ENCODE results near the gene AKR1A1.
"Not testable (repeated sequence)": the region's sequence is repeated elsewhere in the genome, so short reads cannot be mapped to it uniquely, and the experiment has no call there.

The AKR1A1 gene

GRCh38 chr1:45523975-45524374 lies 26.7 kb upstream of the AKR1A1 start:
- not testable (repeated sequence) for DNase-seq

DNA sequence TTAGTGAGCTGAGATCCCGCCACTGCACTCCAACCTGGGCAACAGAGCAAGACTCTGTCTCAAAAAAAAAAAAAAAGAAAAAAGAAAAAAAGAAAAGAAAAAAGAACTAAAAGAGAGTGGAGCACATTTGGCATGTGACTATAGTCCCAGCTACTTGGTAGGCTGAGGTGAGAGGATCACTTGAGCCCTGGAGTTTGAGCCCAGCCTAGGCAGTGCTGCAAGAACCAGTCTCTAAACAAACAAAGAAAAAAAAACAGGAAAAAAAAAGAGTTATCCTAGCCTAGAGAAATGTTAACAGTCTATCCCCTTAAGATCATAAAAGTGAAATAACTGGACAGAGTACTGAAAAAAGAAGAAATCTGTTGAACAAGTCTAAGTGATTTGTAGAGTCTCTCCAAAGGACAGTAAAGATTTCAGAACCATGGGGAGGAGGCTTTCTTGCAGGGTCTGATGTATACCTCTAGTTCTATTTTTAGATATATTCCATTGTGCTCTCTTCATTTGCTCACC lies 24.4 kb upstream of the AKR1A1 start:
- no peak for DNase-seq

GRCh38 chr1:45530632-45531135 lies 19.9 kb upstream of the AKR1A1 start:
- no peak for DNase-seq

DNA sequence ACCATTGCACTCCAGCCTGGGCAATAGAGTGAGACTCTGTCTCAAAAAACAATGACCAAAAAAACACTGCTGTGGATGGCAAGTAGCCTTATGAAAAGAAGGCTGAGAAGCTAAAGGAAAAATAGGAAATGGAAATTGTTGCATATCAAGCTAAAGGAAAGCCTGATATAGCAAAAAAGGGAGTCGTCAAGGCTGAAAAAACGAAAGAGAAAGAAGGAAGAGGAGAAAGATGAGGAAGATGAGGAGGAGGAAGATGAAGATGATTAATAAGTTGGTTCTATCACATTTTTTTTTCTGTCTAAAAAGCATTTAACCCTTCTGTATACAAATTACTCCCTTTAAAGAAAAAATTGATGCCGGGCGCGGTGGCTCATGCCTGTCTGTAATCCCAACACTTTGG lies 18.8 kb upstream of the AKR1A1 start:
- DNase-seq: no peak

DNA sequence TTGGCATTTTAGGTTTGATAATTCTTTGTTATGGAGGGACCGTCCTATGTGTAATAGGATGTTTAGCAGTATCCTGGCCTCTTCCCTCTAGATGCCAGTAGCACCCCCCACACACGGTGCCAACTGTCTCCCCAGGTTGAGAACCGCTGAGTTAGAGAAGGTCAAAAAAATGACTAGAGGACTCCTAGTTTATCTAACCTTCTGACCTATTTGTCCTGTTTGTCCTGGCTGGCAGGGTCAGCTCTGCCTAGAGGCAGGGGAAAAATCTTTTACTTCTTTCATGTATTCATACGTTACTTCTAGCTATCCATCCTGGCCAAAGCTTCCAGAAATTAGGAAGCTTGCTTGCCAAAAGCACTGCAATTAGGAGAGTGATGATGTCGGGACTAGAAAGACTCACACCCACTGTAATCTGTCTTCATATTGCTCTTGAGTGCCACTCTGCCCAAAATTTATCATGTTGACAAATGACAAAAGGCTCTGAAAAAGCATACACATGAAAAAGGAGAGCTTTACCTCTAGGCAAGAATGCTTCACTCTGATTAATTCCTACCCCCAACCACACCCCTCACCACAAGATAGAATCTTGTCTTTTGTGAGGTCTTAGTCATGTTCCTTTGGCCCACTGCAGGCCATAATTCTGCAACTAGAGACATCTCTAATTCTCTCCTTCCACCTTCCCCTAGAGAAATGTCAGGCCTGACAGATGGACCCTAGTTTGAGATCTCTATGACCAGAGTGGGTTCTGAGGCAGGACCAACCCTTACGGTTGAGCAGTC lies 14.4 kb upstream of the AKR1A1 start:
- DNase-seq: no peak

- no peak for DNase-seq
Measured at GRCh38 chr1:45536886-45537285, 13.7 kb upstream of the AKR1A1 start.

DNA sequence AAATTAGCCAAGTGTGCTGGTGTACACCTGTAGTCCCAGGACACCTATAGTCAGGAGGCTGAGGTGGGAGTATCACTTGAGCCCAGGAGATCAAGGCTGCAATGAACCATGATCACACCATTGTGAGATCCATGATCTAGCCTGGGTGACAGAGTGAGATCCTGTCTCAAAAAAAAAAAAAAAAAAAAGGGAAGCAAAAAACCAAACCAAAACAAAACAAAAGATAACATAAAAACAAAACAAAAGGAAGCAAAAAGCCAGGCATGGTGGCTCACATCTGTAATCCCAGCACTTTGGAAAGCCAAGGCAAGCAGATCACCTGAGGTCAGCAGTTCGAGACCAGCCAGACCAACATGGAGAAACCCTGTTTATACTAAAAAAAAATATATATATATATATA lies 9.4 kb upstream of the AKR1A1 start:
- no peak for DNase-seq

DNA sequence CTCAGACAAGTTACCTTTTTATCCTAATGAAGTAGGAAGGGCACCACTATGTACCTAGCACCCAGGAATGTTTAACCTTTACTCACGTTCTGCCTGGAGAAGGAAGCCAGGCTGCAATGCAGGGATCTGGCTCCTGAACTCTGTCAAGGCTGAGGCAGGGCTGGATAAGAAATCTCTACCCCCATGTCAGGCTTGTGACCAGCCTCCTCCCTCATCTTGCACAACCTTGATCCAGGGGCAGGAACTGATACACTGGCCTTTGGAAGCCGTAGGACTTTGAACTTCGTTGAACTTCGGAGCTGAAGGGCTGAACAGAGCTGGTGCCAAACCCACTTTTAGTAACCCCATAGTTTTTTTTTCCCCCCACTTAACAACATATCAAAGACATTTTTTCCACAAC lies 8.0 kb upstream of the AKR1A1 start:
- no peak for DNase-seq

DNA sequence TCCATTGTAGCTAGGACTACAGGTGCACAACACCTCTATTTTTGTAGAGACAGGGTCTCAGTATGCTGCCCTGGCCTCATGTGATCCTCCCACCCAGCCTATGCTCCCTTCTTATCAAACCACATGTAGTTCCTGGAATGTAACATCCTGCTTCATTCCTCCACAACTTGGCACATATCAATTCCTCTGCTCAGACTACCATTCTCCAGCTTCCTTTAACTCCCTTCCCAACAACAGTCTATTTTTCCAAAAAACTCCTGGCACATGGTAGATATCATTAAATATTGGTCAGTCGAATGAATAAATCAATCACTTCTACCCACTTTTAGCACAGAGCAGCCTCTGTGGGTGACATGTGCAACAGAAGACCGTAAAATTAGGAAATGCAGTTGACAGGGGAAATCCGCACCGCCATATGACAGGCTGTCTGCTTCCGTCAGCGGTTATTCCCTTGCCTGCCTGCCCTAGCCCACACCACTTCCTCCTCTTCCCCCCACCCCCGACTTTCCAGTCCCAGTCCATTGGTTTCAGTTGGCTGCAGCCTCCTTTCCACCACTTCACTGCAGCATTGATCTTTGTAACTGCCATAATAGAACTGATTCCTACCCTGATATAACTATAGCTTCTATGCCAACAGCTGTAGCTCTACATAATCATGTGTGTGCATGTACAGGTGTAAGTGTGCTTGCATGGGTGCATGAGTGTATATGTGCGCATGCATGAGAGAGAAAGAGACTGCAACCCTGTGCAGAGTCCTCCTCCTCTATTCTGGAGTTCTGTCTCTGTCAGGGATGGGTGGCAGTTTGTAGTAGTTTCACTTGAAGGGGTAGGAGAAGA lies 6.8 kb upstream of the AKR1A1 start:
- no peak for DNase-seq

GRCh38 chr1:45544530-45544929 lies 6.1 kb upstream of the AKR1A1 start:
- no peak for DNase-seq

GRCh38 chr1:45545019-45545493 lies 5.6 kb upstream of the AKR1A1 start:
- DNase-seq: no peak

- no peak for DNase-seq
Measured at GRCh38 chr1:45545553-45546310, 4.9 kb upstream of the AKR1A1 start.

DNA sequence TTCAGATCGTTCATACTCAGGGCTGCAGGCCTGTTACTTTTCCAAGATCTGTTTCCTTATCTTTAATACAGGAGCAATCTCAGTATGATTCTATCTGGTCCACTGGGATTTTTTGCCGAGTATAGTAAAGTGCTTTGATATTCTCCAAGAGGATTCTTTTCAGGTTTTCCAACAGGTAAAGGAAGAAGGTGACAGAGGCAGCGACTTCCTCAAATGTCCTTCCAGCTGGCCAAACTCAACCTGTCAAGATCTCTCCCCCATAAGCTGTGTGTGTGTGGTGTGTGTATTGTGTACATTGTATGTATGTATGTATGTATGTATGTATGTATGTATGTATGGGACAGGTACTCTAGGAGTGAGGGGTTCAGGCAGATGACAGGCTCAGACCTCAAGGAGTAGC lies 1.1 kb downstream of the AKR1A1 start:
- DNase-seq: no peak

GRCh38 chr1:45552331-45552730 lies 1.7 kb downstream of the AKR1A1 start:
- no peak for DNase-seq

- no peak for DNase-seq
Measured at GRCh38 chr1:45554198-45554597, 3.6 kb downstream of the AKR1A1 start.

GRCh38 chr1:45557422-45557944 lies 6.9 kb downstream of the AKR1A1 start:
- DNase-seq: no peak

DNA sequence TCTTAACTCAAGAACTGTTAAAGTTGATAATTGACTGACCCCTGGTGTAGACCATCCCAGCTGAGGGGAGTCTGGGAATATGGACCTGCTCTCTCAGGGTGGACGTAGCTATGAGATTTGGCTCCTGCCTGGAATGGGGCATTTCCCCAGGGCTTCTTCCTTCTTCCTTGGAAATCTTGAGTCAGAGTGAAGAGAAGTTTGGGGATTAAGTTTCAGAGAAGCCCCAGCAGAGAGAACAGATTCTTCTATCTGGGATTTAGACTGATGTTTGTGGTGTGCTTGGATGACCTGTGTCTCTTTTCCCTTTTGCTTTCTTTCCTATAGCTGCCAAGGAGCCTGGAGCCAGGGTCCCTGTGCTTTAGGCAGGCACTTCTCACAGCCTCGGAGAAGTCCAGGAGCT lies 13.2 kb downstream of the AKR1A1 start:
- DNase-seq: no peak

GRCh38 chr1:45566722-45567121 lies 16.1 kb downstream of the AKR1A1 start:
- DNase-seq: no peak

DNA sequence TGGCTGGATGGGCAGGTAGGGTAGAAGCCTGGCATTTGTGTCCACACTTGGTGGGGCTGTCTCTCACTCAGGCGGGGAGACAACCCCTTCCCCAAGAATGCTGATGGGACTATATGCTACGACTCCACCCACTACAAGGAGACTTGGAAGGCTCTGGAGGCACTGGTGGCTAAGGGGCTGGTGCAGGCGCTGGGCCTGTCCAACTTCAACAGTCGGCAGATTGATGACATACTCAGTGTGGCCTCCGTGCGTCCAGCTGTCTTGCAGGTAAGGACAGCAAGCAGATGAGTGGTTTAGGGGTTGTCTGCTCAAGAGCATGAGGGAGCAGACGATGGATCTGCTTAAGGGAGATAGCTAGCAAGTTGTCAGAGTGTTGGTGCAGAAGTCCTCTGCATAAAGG lies 17.3 kb downstream of the AKR1A1 start:
- no peak for DNase-seq

DNA sequence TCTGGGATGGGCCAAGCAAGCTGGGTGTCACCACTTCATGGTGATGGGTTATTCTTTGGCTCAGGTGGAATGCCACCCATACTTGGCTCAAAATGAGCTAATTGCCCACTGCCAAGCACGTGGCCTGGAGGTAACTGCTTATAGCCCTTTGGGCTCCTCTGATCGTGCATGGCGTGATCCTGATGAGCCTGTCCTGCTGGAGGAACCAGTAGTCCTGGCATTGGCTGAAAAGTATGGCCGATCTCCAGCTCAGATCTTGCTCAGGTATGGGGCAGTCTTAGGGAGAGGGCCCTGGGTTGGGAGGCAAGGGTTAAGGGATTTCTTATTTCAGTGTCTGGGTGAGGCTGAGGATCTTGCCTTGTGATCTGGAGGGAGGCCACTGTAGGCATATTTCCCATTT lies 17.8 kb downstream of the AKR1A1 start:
- no peak for DNase-seq

- no peak for DNase-seq
Measured at GRCh38 chr1:45569571-45569961, 18.9 kb downstream of the AKR1A1 start.

DNA sequence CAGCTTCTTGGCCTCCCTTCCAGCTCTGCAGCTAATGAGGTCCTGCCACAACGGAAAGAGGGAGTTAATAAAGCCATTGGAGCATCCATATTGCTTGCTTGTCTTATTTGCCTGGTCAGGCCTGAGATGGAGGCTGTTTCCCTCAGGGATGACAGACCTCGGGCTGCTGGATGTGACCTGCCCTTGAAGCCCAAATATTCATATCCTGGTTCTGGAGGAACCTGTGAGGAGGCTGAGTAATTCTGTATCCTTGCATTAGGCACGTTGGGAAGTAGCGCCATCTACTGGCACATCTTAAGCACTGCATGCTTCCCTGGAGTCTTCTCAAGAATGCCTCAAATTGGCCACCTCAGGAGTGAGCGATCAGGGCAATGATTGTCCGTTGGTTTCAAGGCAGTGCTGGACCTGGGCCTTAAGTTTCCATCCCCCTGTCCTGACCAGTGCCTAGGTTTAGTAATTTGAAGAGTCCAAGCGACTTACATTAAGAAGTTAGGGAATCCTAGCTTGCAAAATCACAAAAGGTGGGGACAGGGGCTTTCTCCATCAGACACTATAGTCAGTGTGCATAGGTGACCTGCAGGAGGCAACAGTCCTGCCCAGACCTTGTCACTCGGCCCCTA lies 19.4 kb downstream of the AKR1A1 start:
- peak; percentile 81 for DNase-seq
